Esophagus (tissue), 2 donors: ENCODE measurements around the gene RXRG. TPM values are rescaled to one million over a fixed set of nuclear protein-coding genes. Genes with fewer than 3 reads are reported as not detected.

Source experiments
- polyA plus RNA-seq, 2 donors: library from polyadenylated mRNA; stranded (reverse); fragments of 200-250 nt; gene quantifications; one replicate each; pipeline ENCODE4 v1.2.3, GENCODE V29; 2013
- donor health status: healthy with polysubstance abuse.
- donor health status: Bipolar disorder and iron deficiency.

The RXRG gene
- polyA plus RNA-seq, 2 donors = 0.08 to 0.20 TPM

Other genes with a start within 250 kb of the RXRG start
- under 1 TPM; 0.01 to 0.10 TPM for gene LMX1A, start 88.4 kb downstream of the RXRG start, polyA plus RNA-seq
- not detected for gene LRRC52, start 98.9 kb upstream of the RXRG start, polyA plus RNA-seq
- gene MGST3, start 186.1 kb upstream of the RXRG start, polyA plus RNA-seq = 100 to 1,000 TPM; 100 to 148 TPM